ENCODE data around the gene PCDHA9.

PCDHA9 gene

DNA sequence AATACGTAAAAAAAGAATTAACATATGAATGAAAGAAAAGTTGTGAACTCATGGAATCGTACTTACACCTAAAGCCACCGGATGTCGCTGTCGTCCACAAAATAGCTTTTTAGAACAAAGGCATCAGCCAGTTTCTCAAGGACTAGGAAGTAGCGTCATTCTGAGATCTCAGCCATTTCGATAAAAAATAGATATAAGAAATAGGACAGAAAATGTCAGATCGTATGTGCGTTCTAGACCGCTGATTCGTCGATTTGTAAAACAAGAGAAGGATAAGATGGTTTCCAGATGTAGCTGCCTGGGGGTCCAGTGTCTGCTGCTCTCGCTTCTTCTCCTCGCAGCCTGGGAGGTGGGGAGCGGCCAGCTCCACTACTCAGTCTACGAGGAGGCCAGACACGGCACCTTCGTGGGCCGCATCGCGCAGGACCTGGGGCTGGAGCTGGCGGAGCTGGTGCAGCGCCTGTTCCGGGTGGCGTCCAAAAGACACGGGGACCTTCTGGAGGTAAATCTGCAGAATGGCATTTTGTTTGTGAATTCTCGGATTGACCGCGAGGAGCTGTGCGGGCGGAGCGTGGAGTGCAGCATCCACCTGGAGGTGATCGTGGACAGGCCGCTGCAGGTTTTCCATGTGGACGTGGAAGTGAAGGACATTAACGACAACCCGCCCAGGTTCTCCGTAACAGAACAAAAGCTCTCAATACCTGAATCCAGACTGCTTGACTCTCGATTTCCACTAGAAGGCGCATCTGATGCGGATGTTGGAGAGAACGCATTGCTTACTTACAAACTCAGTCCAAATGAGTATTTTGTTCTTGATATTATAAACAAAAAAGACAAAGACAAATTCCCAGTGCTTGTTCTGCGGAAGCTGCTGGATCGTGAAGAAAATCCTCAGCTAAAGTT, 7.8 kb downstream of the PCDHA9 start, which contains the start of gene PCDHA10:
Gene PCDHA10 (plus strand): TSS at position 126 of the 903 bp plus-strand sequence. CDS start 152 bp downstream, at position 278.
- TF ChIP-seq, protein P1, sequence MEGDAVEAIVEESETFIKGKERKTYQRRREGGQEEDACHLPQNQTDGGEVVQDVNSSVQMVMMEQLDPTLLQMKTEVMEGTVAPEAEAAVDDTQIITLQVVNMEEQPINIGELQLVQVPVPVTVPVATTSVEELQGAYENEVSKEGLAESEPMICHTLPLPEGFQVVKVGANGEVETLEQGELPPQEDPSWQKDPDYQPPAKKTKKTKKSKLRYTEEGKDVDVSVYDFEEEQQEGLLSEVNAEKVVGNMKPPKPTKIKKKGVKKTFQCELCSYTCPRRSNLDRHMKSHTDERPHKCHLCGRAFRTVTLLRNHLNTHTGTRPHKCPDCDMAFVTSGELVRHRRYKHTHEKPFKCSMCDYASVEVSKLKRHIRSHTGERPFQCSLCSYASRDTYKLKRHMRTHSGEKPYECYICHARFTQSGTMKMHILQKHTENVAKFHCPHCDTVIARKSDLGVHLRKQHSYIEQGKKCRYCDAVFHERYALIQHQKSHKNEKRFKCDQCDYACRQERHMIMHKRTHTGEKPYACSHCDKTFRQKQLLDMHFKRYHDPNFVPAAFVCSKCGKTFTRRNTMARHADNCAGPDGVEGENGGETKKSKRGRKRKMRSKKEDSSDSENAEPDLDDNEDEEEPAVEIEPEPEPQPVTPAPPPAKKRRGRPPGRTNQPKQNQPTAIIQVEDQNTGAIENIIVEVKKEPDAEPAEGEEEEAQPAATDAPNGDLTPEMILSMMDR (IDR thresholded peaks at IDR 0.05; ENCODE audit: low read depth, low read length, missing control alignments), result no peak
- no peak within 1 kb of the TSS for H3K4me3 ChIP-seq (ENCODE audit: low read depth, low read length)
- DNase-seq (ENCODE audit: low read depth), result no peak

DNA sequence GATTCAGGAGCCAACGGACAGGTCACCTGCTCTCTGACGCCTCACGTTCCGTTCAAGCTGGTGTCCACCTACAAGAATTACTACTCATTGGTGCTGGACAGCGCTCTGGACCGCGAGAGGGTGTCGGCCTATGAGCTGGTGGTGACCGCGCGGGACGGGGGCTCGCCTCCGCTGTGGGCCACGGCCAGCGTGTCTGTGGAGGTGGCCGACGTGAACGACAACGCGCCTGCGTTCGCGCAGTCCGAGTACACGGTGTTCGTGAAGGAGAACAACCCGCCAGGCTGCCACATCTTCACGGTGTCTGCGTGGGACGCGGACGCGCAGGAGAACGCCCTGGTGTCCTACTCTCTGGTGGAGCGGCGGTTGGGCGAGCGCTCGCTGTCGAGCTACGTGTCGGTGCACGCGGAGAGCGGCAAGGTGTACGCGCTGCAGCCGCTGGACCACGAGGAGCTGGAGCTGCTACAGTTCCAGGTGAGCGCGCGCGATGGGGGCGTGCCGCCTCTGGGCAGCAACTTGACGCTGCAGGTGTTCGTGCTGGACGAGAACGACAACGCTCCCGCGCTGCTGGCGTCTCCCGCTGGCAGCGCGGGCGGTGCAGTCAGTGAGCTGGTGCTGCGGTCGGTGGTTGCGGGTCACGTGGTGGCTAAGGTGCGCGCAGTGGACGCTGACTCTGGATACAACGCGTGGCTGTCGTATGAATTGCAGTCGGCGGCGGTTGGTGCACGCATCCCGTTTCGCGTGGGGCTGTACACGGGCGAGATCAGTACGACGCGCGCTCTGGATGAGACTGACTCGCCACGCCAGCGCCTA, 9.2 kb downstream of the PCDHA9 start:
- no peak overlapping the region for H3K4me3 ChIP-seq (ENCODE audit: low read depth, low read length)
- DNase-seq (ENCODE audit: low read depth), result no peak

DNA sequence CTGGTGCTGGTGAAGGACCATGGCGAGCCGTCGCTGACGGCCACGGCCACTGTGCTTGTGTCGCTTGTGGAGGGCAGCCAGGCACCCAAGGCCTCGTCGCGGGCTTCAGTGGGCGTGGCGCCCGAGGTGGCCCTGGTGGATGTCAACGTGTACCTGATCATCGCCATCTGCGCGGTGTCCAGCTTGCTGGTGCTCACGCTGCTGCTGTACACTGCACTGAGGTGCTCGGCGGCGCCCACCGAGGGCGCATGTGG, 9.7 kb downstream of the PCDHA9 start:
- no peak for DNase-seq (ENCODE audit: low read depth)
- H3K4me3 ChIP-seq (ENCODE audit: low read depth, low read length), result no peak overlapping the region
- TF ChIP-seq, protein P1 (IDR thresholded peaks at IDR 0.05; ENCODE audit: low read depth, low read length, missing control alignments), result no peak

More for the DNA sequence above, 9.2 kb downstream of the PCDHA9 start:
- TF ChIP-seq, protein P1 (IDR thresholded peaks at IDR 0.05; ENCODE audit: low read depth, low read length, missing control alignments), result no peak

DNA sequence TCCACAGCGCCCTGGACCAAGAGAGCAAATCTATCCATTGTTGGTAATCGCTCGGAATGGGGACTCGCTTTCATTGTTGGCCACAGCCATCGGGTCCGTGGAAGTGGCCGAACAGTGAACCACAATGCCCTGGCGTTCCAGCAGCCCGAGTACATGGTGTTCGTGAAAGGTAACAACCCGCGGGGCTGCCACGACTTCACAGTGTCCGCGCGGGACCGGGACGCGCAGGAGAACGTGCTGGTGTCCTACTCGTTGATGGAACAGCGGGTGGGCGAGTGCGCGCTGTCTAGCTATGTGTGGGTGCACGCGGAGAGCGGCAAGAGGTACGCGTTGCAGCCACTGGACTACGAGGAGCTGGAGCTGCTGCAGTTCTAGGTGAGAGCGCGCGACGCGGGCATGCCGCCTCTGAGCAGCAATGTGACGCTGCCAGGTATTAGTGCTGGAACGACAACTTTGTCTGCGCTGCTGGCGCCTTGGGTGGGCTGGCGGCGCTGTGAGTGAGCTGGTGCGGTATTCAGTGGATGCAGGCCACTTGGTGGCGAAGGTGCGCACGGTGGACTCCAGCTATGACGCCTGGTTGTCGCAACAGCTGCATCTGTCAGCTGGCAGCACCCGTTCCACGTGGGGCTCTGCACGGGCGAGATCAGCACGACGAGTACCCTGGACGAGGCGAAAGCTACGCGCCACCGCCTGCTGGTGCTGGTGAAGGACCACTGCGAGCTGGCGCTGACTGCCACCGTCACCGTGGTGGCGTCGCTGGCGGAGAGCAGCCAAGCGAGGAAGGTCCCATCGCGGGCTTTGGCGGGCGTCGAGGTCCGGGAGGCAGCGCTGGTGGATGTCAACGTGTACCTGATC, 14.5 kb downstream of the PCDHA9 start:
- DNase-seq (ENCODE audit: low read depth), result no peak
- no peak overlapping the region for H3K4me3 ChIP-seq (ENCODE audit: low read depth, low read length)
- TF ChIP-seq, protein P1 (IDR thresholded peaks at IDR 0.05; ENCODE audit: low read depth, low read length, missing control alignments), result no peak

DNA sequence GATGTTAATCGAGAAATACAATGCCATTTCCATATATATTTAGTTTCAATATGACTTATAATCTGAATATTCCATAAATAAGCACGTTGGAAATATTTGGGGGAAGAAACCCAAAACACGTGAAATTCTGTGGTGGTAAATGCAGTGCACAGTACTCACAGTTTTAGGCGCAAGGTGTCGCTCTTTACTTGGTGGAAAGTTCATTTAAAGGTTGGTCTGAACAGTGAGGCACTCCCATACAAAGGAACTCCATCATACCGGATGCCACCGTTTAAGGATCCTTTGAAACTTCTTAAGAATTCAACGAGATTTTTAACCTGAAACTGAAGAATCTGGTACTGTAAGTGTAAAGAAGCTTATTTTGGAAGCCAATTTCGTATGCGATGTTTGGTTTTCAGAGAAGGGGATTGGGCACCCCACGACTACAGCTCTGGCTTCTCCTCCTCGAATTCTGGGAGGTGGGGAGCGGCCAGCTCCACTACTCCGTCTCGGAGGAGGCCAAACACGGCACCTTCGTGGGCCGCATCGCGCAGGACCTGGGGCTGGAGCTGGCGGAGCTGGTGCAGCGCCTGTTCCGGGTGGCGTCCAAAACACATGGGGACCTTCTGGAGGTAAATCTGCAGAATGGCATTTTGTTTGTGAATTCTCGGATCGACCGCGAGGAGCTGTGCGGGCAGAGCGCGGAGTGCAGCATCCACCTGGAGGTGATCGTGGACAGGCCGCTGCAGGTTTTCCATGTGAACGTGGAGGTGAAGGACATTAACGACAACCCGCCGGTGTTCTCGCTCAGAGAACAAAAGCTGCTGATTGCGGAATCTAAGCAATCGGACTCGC, 20.8 kb downstream of the PCDHA9 start, which contains the start of gene PCDHA11:
Gene PCDHA11 (plus strand): TSS at position 237 of the 834 bp plus-strand sequence. CDS start 147 bp downstream, at position 384.
- DNase-seq (ENCODE audit: low read depth), result no peak
- TF ChIP-seq, protein P1 (IDR thresholded peaks at IDR 0.05; ENCODE audit: low read depth, low read length, missing control alignments), result no peak
- H3K4me3 ChIP-seq (ENCODE audit: low read depth, low read length), result no peak within 1 kb of the TSS

DNA sequence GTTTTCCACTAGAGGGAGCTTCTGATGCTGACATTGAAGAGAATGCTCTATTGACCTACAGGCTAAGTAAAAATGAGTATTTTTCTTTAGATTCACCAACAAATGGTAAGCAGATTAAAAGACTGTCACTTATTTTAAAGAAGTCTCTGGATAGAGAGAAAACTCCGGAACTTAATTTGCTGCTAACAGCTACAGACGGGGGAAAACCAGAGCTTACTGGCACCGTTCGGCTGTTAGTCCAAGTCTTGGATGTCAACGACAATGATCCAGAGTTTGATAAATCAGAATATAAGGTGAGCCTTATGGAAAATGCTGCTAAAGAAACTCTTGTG, 21.3 kb downstream of the PCDHA9 start:
- no peak overlapping the region for H3K4me3 ChIP-seq (ENCODE audit: low read depth, low read length)
- TF ChIP-seq, protein P1 (IDR thresholded peaks at IDR 0.05; ENCODE audit: low read depth, low read length, missing control alignments), result no peak
- DNase-seq (ENCODE audit: low read depth), result no peak

Data from GM12864 (cell line).